Spleen (tissue), 11 donors: ENCODE data around the gene SPG7. TPM values are rescaled to one million over a fixed set of nuclear protein-coding genes. Genes with fewer than 3 reads are reported as not detected.

Experiments used
- DNase-seq: peaks from one replicate; pipeline ENCODE4 v3.0.0-alpha.2; 2020
- H3K27ac ChIP-seq, 8 donors: fragments of 200-600 bp; sonication (generic) in 7 of 8; 1 replicate in 4 of 8; 2 replicates in 4 of 8; pipeline versions ENCODE4 v1.5.0 to v1.8.0; 2016 to 2021; ENCODE audit warnings: inconsistent platforms in 4 of 8, mild to moderate bottlenecking in 4 of 8, moderate library complexity in 1 of 8
- H3K27me3 ChIP-seq, 7 donors: fragments of 200-600 bp; sonication (generic) in 6 of 7; replicated peaks in 1 of 7; 1 replicate in 4 of 7; 2 replicates in 3 of 7; pipeline versions ENCODE4 v1.5.0 to v1.8.0; 2016 to 2021; ENCODE audit warnings: inconsistent platforms in 3 of 7, mild to moderate bottlenecking in 1 of 7
- H3K36me3 ChIP-seq, 6 donors: fragments of 200-600 bp; sonication (generic) in 5 of 6; 1 replicate in 4 of 6; 2 replicates in 2 of 6; pipeline versions ENCODE4 v1.5.0 to v1.8.0; 2016 to 2021; ENCODE audit warnings: inconsistent platforms in 2 of 6
- H3K4me1 ChIP-seq, 6 donors: fragments of 200-600 bp; sonication (generic) in 5 of 6; 1 replicate in 3 of 6; 2 replicates in 3 of 6; pipeline versions ENCODE4 v1.5.0 to v1.8.0; 2016 to 2021; ENCODE audit warnings: inconsistent platforms in 3 of 6
- H3K4me3 ChIP-seq, 8 donors: fragments of 200-600 bp; sonication (generic) in 7 of 8; 1 replicate in 4 of 8; 2 replicates in 4 of 8; pipeline versions ENCODE4 v1.5.0 to v1.8.0; 2016 to 2021; ENCODE audit warnings: inconsistent platforms in 4 of 8, mild to moderate bottlenecking in 4 of 8, moderate library complexity in 2 of 8
- H3K9me3 ChIP-seq, 8 donors: fragments of 200-600 bp; sonication (generic) in 7 of 8; 1 replicate in 4 of 8; 2 replicates in 4 of 8; pipeline versions ENCODE4 v1.5.0 to v1.8.0; 2016 to 2021; ENCODE audit warnings: inconsistent platforms in 4 of 8
- POLR2A ChIP-seq, 3 donors: fragments of 450-650 bp; IDR thresholded peaks; one replicate each; pipeline ENCODE4 v1.5.1; 2017; ENCODE audit warnings: antibody characterized with exemption in 3 of 3, mild to moderate bottlenecking in 1 of 3
- POLR2AphosphoS5 ChIP-seq, 3 donors: sonication (generic); formaldehyde crosslinking; IDR thresholded peaks; one replicate each; pipeline ENCODE4 v1.5.1; 2017; ENCODE audit warnings: antibody characterized with exemption in 3 of 3
- WGBS, 5 donors: extraction: QIAGEN DNeasy Blood & Tissue Kit in 3 of 5; methylation state at CpG; one replicate each; pipeline versions ENCODE4 v1.1.5 to v1.1.7; 2013 to 2018; 5-methylcytosine and 5-hydroxymethylcytosine counted together
- intact Hi-C: fragments of 100-400 bp; cut with DNase I; formaldehyde crosslinking; loops from one replicate; pipeline ENCODE4 v1.15.0; 2023; ENCODE audit warnings: low total_unique reads
- polyA plus RNA-seq, 3 donors: library from polyadenylated mRNA; stranded (reverse); fragments of 200-250 nt; gene quantifications; one replicate each; pipeline ENCODE4 v1.2.1, GENCODE V29; 2013
- total RNA-seq, 7 donors: library from RNA; depleted of rRNA in 3 of 7; stranded (reverse); fragments of >200 nt in 3 of 7; fragmentation: NEBNext Ultra II Directional in 4 of 7; extraction: Animal tissue kit (Norgen Biotek cat#: 25700) in 4 of 7; gene quantifications; one replicate each; pipeline versions ENCODE4 v1.1.0 to v1.2.1, GENCODE V29; 2016 to 2021
- TF ChIP-seq, protein P1 (sequence below), 11 experiments: fragments of 200-600 bp in 7 of 11; fragments of 450-650 bp in 4 of 11; sonication (generic) in 4 of 11; IDR thresholded peaks in 8 of 11; conservative IDR thresholded peaks in 3 of 11; 1 replicate in 7 of 11; 2 replicates in 4 of 11; pipeline versions ENCODE4 v1.4.0 to v1.8.0; 2016 to 2021; ENCODE audit warnings: antibody characterized with exemption in 11 of 11, inconsistent platforms in 4 of 11, mild to moderate bottlenecking in 1 of 11
- donor health status: healthy with polysubstance abuse.
- donor health status: DM: no; HTN: no; CAD: no; lungs with moderate emphysema.
- donor health status: DM: no; HTN: no; CAD: no.
- donor health status: Bipolar disorder and iron deficiency.
- donor health status: healthy.
- donor health status: DM: no; HTN: no; CAD: no.
- donor health status: DM: yes; HTN: yes; CAD: no.

Gene SPG7
- total and polyA plus RNA-seq, 10 donors = 64.5 to 260 (median 144) TPM

DNA sequence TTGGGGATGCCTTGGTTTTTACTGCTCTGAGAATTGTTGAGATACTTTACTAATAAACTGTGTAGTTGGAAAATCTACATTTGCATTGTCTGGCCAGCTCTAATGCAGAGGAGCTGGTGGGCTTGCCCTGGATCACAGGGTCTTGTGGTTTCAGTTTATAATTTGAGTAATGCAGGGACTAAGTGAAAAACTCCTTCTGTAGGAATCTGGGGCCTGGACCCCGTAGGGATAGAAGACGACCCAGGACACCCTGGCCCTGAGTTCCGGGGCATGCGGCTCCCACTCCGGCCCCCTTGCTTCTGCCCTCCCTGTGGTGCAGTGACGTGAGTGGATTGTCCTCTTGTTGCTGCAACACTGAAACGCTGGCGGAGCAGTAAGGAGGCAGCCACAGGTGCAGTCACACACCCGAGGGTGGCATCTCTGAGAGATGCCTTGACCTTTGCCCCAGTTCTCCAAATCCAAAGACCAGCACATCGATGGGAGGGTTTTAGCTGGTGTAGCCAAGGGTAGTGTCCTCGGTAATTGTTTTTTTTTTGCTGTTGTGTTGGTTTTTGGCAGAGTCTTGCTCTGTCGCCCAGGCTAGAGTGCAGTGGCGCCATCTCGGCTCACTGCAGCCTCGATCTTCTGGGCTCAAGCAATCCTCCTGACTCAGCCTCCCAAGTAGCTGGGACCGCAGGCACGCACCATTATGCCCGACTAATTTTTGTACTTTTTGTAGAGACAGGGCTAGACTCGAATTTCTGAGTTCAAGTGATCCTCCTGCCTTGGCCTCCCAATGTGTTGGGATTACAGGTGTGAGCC is 49.7 kb downstream of the SPG7 start:
- Histone ChIP-seq H3K27ac (peak overlapping the region in 1 of 8 donors; percentile 28), H3K9me3 (no peaks in the 10 kb centered on the region), H3K36me3 (peaks cover 0 to 63% (median 47%) of the 10 kb centered on the region in 6 donors), H3K4me3 (no peak overlapping the region), H3K27me3 (no peaks in the 10 kb centered on the region), H3K4me1 (peaks cover 12 to 56% (median 39%) of the 10 kb centered on the region in 6 donors)
- no peak for DNase-seq
- intact Hi-C loops = loop anchor here (5.0 kb wide), 1 partner anchor 226 kb away; no protein-coding TSS in a partner anchor
- WGBS, 5 donors = 84 to 93% (median 88%) methylated on average over 19 of the region's 19 CpGs
- no peak for TF ChIP-seq POLR2A (IDR thresholded peaks at IDR 0.05)
- TF ChIP-seq, protein P1, sequence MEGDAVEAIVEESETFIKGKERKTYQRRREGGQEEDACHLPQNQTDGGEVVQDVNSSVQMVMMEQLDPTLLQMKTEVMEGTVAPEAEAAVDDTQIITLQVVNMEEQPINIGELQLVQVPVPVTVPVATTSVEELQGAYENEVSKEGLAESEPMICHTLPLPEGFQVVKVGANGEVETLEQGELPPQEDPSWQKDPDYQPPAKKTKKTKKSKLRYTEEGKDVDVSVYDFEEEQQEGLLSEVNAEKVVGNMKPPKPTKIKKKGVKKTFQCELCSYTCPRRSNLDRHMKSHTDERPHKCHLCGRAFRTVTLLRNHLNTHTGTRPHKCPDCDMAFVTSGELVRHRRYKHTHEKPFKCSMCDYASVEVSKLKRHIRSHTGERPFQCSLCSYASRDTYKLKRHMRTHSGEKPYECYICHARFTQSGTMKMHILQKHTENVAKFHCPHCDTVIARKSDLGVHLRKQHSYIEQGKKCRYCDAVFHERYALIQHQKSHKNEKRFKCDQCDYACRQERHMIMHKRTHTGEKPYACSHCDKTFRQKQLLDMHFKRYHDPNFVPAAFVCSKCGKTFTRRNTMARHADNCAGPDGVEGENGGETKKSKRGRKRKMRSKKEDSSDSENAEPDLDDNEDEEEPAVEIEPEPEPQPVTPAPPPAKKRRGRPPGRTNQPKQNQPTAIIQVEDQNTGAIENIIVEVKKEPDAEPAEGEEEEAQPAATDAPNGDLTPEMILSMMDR (IDR thresholded peaks at IDR 0.05 in 8 of 11, conservative IDR thresholded peaks at IDR 0.05 in 3 of 11) = peak in 5 of 11 experiments; percentile 5 to 41 (median 32)

DNA sequence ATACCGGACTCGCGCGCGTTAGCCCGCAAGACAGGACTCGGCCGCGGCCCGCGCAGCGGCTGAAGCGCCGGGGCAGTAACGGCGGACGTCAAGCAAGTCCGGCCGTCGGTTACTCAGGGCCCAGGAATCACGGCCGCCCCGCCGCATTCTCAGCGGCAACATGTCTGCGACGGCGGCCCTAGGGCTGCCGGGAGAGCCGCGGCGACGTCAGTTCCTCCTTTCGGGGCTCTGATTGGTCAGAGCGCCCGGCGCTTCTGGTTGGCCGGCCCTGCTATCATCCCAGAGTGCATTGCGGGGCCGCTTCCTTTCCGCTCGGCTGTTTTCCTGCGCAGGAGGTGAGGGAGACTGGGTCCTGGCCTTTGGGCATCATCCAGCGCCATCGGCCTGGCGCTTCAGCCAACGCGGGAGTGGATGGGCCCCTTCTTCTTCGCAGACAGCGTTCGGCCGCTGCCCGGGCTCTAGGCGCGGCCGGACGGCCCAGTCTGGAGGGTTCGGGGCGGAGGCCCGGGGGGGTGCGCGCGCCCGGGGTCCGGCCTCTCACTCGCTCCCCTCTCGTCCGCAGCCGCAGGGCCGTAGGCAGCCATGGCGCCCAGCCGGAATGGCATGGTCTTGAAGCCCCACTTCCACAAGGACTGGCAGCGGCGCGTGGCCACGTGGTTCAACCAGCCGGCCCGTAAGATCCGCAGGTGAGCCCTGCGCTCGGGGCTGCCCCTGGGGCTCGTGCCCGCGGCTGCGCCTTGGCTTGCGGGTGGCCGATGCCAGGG is 52.4 kb downstream of the SPG7 start, which contains the start of gene RPL13:
Gene RPL13 (plus strand): TSS at position 305 of the 764 bp plus-strand sequence. CDS start 278 bp downstream, at position 583.
- peak within 1 kb of the TSS; percentile 91 to 99 (median 97) for H3K27ac ChIP-seq
- peak within 1 kb of the TSS; percentile 72 to 97 (median 80) for H3K4me3 ChIP-seq
- H3K27me3 ChIP-seq = no peaks in the 10 kb centered on the region
- DNase-seq = peak; percentile 98
- intact Hi-C loops = no loop called here
- H3K36me3 ChIP-seq = peaks cover 0 to 57% (median 41%) of the 10 kb centered on the region in 6 donors
- 0 to 1% (median 0%) methylated on average over 19 to 87 of the region's 87 CpGs for WGBS, 5 donors
- H3K9me3 ChIP-seq = no peaks in the 10 kb centered on the region
- peak; percentile 50 to 94 (median 71) for TF ChIP-seq POLR2A (IDR thresholded peaks at IDR 0.05)
- TF ChIP-seq POLR2AphosphoS5 (IDR thresholded peaks at IDR 0.05) = peak; percentile 98 to 99 (median 99)
- TF ChIP-seq, protein P1 (IDR thresholded peaks at IDR 0.05 in 8 of 11, conservative IDR thresholded peaks at IDR 0.05 in 3 of 11) = peak in 1 of 11 experiments; percentile 14
- peaks cover 21 to 82% (median 66%) of the 10 kb centered on the region in 6 donors for H3K4me1 ChIP-seq

DNA sequence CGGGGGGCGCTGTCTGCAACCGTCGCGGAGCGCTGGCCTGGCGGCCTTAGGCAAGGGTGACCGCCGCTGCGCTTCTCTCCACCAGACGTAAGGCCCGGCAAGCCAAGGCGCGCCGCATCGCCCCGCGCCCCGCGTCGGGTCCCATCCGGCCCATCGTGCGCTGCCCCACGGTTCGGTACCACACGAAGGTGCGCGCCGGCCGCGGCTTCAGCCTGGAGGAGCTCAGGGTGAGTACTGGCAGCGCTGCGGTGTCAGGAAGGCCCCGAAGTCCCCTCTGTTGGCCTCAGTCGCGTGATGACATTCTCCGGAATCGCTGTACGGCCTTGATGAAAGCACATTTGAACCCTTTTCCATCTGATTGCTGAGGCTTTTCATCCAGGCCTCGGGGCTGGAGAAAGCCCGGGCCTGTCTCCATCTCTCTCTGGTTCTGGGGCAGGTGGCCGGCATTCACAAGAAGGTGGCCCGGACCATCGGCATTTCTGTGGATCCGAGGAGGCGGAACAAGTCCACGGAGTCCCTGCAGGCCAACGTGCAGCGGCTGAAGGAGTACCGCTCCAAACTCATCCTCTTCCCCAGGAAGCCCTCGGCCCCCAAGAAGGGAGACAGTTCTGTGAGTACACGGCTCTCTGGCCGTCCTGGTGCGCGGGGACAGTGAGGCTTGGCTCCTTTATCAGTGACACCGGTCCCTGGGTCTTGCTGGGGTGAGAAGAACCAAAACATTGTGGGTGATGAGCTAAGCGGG is 53.1 kb downstream of the SPG7 start:
- intact Hi-C loops = no loop called here
- H3K9me3 ChIP-seq = no peaks in the 10 kb centered on the region
- peak; percentile 91 for DNase-seq
- peak overlapping the region; percentile 72 to 97 (median 80) for H3K4me3 ChIP-seq
- no peaks in the 10 kb centered on the region for H3K27me3 ChIP-seq
- WGBS, 5 donors = 4 to 10% (median 5%) methylated on average over 17 to 58 of the region's 58 CpGs
- H3K27ac ChIP-seq = peak overlapping the region; percentile 91 to 99 (median 97)
- TF ChIP-seq POLR2A (IDR thresholded peaks at IDR 0.05) = no peak
- TF ChIP-seq, protein P1 (IDR thresholded peaks at IDR 0.05 in 8 of 11, conservative IDR thresholded peaks at IDR 0.05 in 3 of 11) = no peak
- H3K36me3 ChIP-seq = peaks cover 0 to 50% (median 36%) of the 10 kb centered on the region in 6 donors
- peaks cover 27 to 89% (median 74%) of the 10 kb centered on the region in 6 donors for H3K4me1 ChIP-seq
